Tibial nerve (tissue), 3 donors: ENCODE measurements around the gene FAM221B.

Experiments
- EP300 ChIP-seq, 2 donors: sonication (generic); formaldehyde crosslinking; IDR thresholded peaks; one replicate each; pipeline ENCODE4 v1.6.1; 2017; ENCODE audit warnings: antibody characterized with exemption in 2 of 2, mild to moderate bottlenecking in 1 of 2
- POLR2A ChIP-seq, 2 donors: fragments of 450-650 bp; IDR thresholded peaks; one replicate each; pipeline ENCODE4 v1.6.1; 2017; ENCODE audit warnings: antibody characterized with exemption in 2 of 2, mild to moderate bottlenecking in 2 of 2, moderate library complexity in 2 of 2

DNA sequence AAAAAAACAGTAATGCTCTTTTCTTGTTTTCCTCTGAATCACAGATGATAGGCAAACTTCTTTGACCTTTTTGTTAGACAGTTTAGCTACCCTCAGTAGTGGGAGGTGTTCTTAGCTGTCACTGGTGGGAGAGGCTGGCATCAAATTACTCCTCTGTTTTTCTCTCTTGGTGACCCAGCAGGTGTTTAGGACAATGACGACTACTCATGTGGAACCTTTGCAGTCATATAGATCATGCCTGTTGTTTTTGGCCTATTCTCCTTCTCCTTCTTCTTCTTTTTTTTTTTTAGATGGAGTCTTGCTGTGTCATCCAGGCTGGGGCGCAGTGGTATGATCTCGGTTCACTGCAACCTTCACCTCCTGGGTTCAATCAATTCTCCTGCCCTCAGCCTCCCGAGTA is 52.5 kb downstream of the FAM221B start:
- TF ChIP-seq POLR2A (IDR thresholded peaks at IDR 0.05) (no peak), EP300 (IDR thresholded peaks at IDR 0.05) (no peak)
